IMR-90 (cell line): ENCODE data around the gene DOCK2. TPM values are rescaled to one million over a fixed set of nuclear protein-coding genes. Genes with fewer than 3 reads are reported as not detected.
A peak's percentile ranks its signal among the peaks of the same experiment; 100 is the strongest.

Source experiments
- ATAC-seq: fragments of 200-7000 bp; cut with Tn5 transposase; 2 replicates; pipeline ENCODE4 v1.9.1; 2020; ENCODE audit warnings: low read depth, mild to moderate bottlenecking, moderate library complexity
- BruUV-seq: library from RNA; stranded (reverse); fragments of 400-500 nt; replicated peaks from 2 replicates; lab custom pipeline; 2021; lab: Mats Ljungman, UMichigan
- CTCF ChIA-PET: fragments of 300-600 bp; formaldehyde crosslinking; extraction: SDS; loops from one replicate; lab custom pipeline; 2021; ENCODE audit warnings: antibody characterized with exemption; lab: Yijun Ruan, JAX
- POLR2A ChIA-PET: fragments of 300-600 bp; sonication (Branson Sonifier 250); formaldehyde crosslinking; loops from one replicate; lab custom pipeline; 2022; ENCODE audit warnings: antibody characterized with exemption; ENCODE audit not compliant: unreplicated experiment; lab: Charles Lee
- DNase-seq: peaks from one replicate; pipeline ENCODE4 v3.0.0; 2013
- H2AFZ ChIP-seq: replicated peaks from 2 replicates; pipeline ENCODE3; 2013; ENCODE audit warnings: low read length, mild to moderate bottlenecking; ENCODE audit not compliant: poor library complexity
- H2AK5ac ChIP-seq: 2 replicates; pipeline ENCODE4 v1.6.1; 2013; ENCODE audit warnings: low read depth, low read length, inconsistent platforms
- H2AK9ac ChIP-seq: replicated peaks from 2 replicates; pipeline ENCODE3; 2013; ENCODE audit warnings: mild to moderate bottlenecking, low read depth, low read length, moderate library complexity; ENCODE audit not compliant: poor library complexity
- H2BK120ac ChIP-seq: 2 replicates; pipeline ENCODE4 v1.6.1; 2013; ENCODE audit warnings: low read depth, low read length, inconsistent platforms
- H2BK15ac ChIP-seq: 3 replicates; pipeline ENCODE4 v1.6.1; 2013; ENCODE audit warnings: low read depth, low read length, inconsistent platforms
- H2BK20ac ChIP-seq: 2 replicates; pipeline ENCODE4 v1.6.1; 2013; ENCODE audit warnings: low read depth, mild to moderate bottlenecking, inconsistent platforms, low read length, moderate library complexity
- H2BK5ac ChIP-seq: 2 replicates; pipeline ENCODE4 v1.6.1; 2013; ENCODE audit warnings: mild to moderate bottlenecking, low read depth, low read length, inconsistent platforms; ENCODE audit not compliant: poor library complexity, severe bottlenecking
- H3K14ac ChIP-seq: replicated peaks from 2 replicates; pipeline ENCODE4 v1.6.1; 2013; ENCODE audit warnings: low read depth, low read length, inconsistent platforms
- H3K18ac ChIP-seq: 2 replicates; pipeline ENCODE4 v1.6.1; 2013; ENCODE audit warnings: low read depth, low read length, control low read depth
- H3K23ac ChIP-seq: 2 replicates; pipeline ENCODE4 v1.6.1; 2013; ENCODE audit warnings: low read depth, low read length, inconsistent platforms
- H3K27ac ChIP-seq: 2 replicates; pipeline ENCODE4 v1.5.1; 2013; ENCODE audit warnings: mild to moderate bottlenecking, control low read depth, low read length; ENCODE audit not compliant: insufficient read depth
- H3K27me3 ChIP-seq: 2 replicates; pipeline ENCODE4 v1.6.1; 2013; ENCODE audit warnings: low read length; ENCODE audit not compliant: control insufficient read depth, insufficient read depth
- H3K36me3 ChIP-seq: 2 replicates; pipeline ENCODE4 v1.6.1; 2013; ENCODE audit warnings: low read length, mixed read lengths; ENCODE audit not compliant: control insufficient read depth, insufficient read depth
- H3K4ac ChIP-seq: 2 replicates; pipeline ENCODE4 v1.6.1; 2013; ENCODE audit warnings: low read depth, low read length, inconsistent platforms
- H3K4me1 ChIP-seq: 2 replicates; pipeline ENCODE4 v1.6.1; 2013; ENCODE audit warnings: low read length, mixed read lengths; ENCODE audit not compliant: control insufficient read depth, insufficient read depth
- H3K4me2 ChIP-seq: 2 replicates; pipeline ENCODE4 v1.6.1; 2013; ENCODE audit warnings: low read depth, mild to moderate bottlenecking, control low read depth, low read length, moderate library complexity
- H3K4me3 ChIP-seq: 2 replicates; pipeline ENCODE4 v1.5.1; 2013; ENCODE audit warnings: low read depth, mild to moderate bottlenecking, control low read depth, low read length, moderate library complexity; ENCODE audit not compliant: insufficient read depth
- H3K56ac ChIP-seq: 2 replicates; pipeline ENCODE4 v1.6.1; 2013; ENCODE audit warnings: low read length, inconsistent platforms; ENCODE audit not compliant: insufficient read depth; ENCODE audit errors: extremely low read depth
- H3K79me1 ChIP-seq, 2 experiments: 2 replicates each; pipeline ENCODE4 v1.6.1; 2013; ENCODE audit warnings: low read length in 2 of 2, inconsistent platforms in 1 of 2, low read depth in 1 of 2
- H3K9ac ChIP-seq: 2 replicates; pipeline ENCODE4 v1.6.1; 2013; ENCODE audit warnings: low read depth, low read length, control low read depth
- H3K9me1 ChIP-seq: 2 replicates; pipeline ENCODE4 v1.6.1; 2013; ENCODE audit warnings: low read length, inconsistent platforms; ENCODE audit not compliant: insufficient read depth
- H3K9me3 ChIP-seq: 2 replicates; pipeline ENCODE4 v1.6.1; 2013; ENCODE audit warnings: low read length; ENCODE audit not compliant: control insufficient read depth, insufficient read depth
- H4K20me1 ChIP-seq: 2 replicates; pipeline ENCODE4 v1.6.1; 2013; ENCODE audit warnings: low read length, inconsistent platforms; ENCODE audit not compliant: insufficient read depth
- H4K5ac ChIP-seq: 2 replicates; pipeline ENCODE4 v1.6.1; 2013; ENCODE audit warnings: mild to moderate bottlenecking, low read depth, low read length, control low read depth
- H4K8ac ChIP-seq, 2 experiments: 2 replicates each; pipeline ENCODE4 v1.6.1; 2013; ENCODE audit warnings: low read depth in 2 of 2, low read length in 2 of 2, control low read depth in 1 of 2, inconsistent platforms in 1 of 2
- H4K91ac ChIP-seq: 2 replicates; pipeline ENCODE4 v1.6.1; 2013; ENCODE audit warnings: low read depth, low read length, inconsistent platforms; ENCODE audit not compliant: insufficient read depth
- BHLHE40 ChIP-seq: fragments of 150-350 bp; IDR thresholded peaks from 2 replicates; pipeline ENCODE4 v1.6.1; 2016; ENCODE audit warnings: mild to moderate bottlenecking, low read depth, low read length
- CEBPB ChIP-seq: IDR thresholded peaks from 2 replicates; pipeline ENCODE4 v1.6.1; 2012; ENCODE audit warnings: low read depth, low read length, improper control_type of control experiment
- CHD1 ChIP-seq: IDR thresholded peaks from 2 replicates; pipeline ENCODE4 v1.6.1; 2012; ENCODE audit warnings: low read depth, low read length, improper control_type of control experiment
- CTCF ChIP-seq: conservative IDR thresholded peaks from 2 replicates; pipeline ENCODE4 v1.5.1; 2012; ENCODE audit warnings: mild to moderate bottlenecking, low read depth, low read length, improper control_type of control experiment
- ELK1 ChIP-seq: fragments of 150-350 bp; IDR thresholded peaks from 2 replicates; pipeline ENCODE4 v1.6.1; 2016; ENCODE audit warnings: low read depth, mild to moderate bottlenecking, low read length, moderate library complexity, borderline replicate concordance
- FOS ChIP-seq: fragments of 150-350 bp; IDR thresholded peaks from 2 replicates; pipeline ENCODE4 v1.6.1; 2016; ENCODE audit warnings: low read depth, low read length
- MAFK ChIP-seq: IDR thresholded peaks from 2 replicates; pipeline ENCODE4 v1.6.1; 2012; ENCODE audit warnings: low read depth, low read length, improper control_type of control experiment
- MAZ ChIP-seq: IDR thresholded peaks from 2 replicates; pipeline ENCODE4 v1.6.1; 2012; ENCODE audit warnings: low read depth, mild to moderate bottlenecking, low read length, improper control_type of control experiment, moderate library complexity, borderline replicate concordance
- MXI1 ChIP-seq: IDR thresholded peaks from 2 replicates; pipeline ENCODE4 v1.6.1; 2012; ENCODE audit warnings: low read depth, mild to moderate bottlenecking, low read length, moderate library complexity, borderline replicate concordance
- NFE2L2 ChIP-seq: fragments of 150-350 bp; IDR thresholded peaks from 2 replicates; pipeline ENCODE4 v1.6.1; 2016; ENCODE audit warnings: low read depth, mild to moderate bottlenecking, low read length
- POLR2A ChIP-seq: IDR thresholded peaks from 2 replicates; pipeline ENCODE4 v1.6.1; 2012; ENCODE audit warnings: mild to moderate bottlenecking, low read depth, low read length
- RAD21 ChIP-seq: IDR thresholded peaks from 2 replicates; pipeline ENCODE4 v1.6.1; 2012; ENCODE audit warnings: low read length, improper control_type of control experiment
- RCOR1 ChIP-seq: IDR thresholded peaks from 2 replicates; pipeline ENCODE4 v1.6.1; 2012; ENCODE audit warnings: mild to moderate bottlenecking, low read length, improper control_type of control experiment; ENCODE audit not compliant: insufficient replicate concordance
- RFX5 ChIP-seq: IDR thresholded peaks from 2 replicates; pipeline ENCODE4 v1.8.0; 2012; ENCODE audit warnings: low read depth, mild to moderate bottlenecking, low read length, moderate library complexity
- SMC3 ChIP-seq: fragments of 150-350 bp; IDR thresholded peaks from 2 replicates; pipeline ENCODE4 v1.6.1; 2016; ENCODE audit warnings: low read depth, mild to moderate bottlenecking, antibody characterized with exemption, low read length, moderate library complexity
- USF2 ChIP-seq: fragments of 150-350 bp; IDR thresholded peaks from 2 replicates; pipeline ENCODE4 v1.6.1; 2017; ENCODE audit warnings: mild to moderate bottlenecking, antibody characterized with exemption, low read length, low read depth
- WGBS, 2 experiments: methylation state at CpG; one replicate each; pipeline versions ENCODE4 v1.1.5 to v1.1.7; 2013; ENCODE audit warnings: missing lambda C conversion rate in 2 of 2; ENCODE audit not compliant: insufficient read length in 1 of 2; ENCODE audit errors: extremely low coverage in 2 of 2; 5-methylcytosine and 5-hydroxymethylcytosine counted together
- dilution Hi-C: fragments of 300-500 bp; cut with HindIII; formaldehyde crosslinking; loops from one replicate; pipeline ENCODE4 v1.14.3; 2018; ENCODE audit warnings: low sequenced_read_pairs; ENCODE audit not compliant: unreplicated experiment
- in situ Hi-C: fragments of 300-500 bp; cut with MboI; formaldehyde crosslinking; loops from 3 replicates; pipeline ENCODE4 v1.14.3; 2019; ENCODE audit warnings: low sequenced_read_pairs, inconsistent platforms, mixed read lengths
- intact Hi-C: fragments of 100-400 bp; cut with micrococcal nuclease; formaldehyde crosslinking; loops from 2 replicates; pipeline ENCODE4 v1.10.0; 2022
- polyA plus RNA-seq, 3 experiments: library from polyadenylated mRNA; depleted of rRNA; stranded (reverse); fragments of >200 nt; gene quantifications; 2 replicates each; pipeline ENCODE4 v1.2.3, GENCODE V29; 2012; ENCODE audit warnings: low replicate concordance in 1 of 3
- total RNA-seq: library from RNA; depleted of rRNA; stranded (reverse); fragments of >200 nt; gene quantifications from 2 replicates; pipeline ENCODE4 v1.2.3, GENCODE V29; 2012

DOCK2 gene
- total and polyA plus RNA-seq, 2 of the 4 experiments (the other 2 are of a cell fraction) = 0.72 to 3.0 TPM

GRCh38 chr5:169933616-169934015, 296.5 kb downstream of the DOCK2 start:
- Histone ChIP-seq H4K8ac (peak overlapping the region in 1 of 2 experiments; percentile 6; a peak in 1 of 4 replicates), H3K36me3 (no peaks in the 10 kb centered on the region; the same call in 1 of the 2 replicates), H3K18ac (no peak overlapping the region; the same call in 1 of the 2 replicates), H4K5ac (no peak overlapping the region), H2AFZ (peak overlapping the region; percentile 44), H3K4me1 (peaks cover 13% of the 10 kb centered on the region), H3K9me1 (peaks cover 10% of the 10 kb centered on the region), H2AK5ac (no peak overlapping the region), H3K27ac (no peak overlapping the region), H2BK15ac (no peak overlapping the region), H3K14ac (no peak overlapping the region; the same call in 1 of the 2 replicates), H3K23ac (no peak overlapping the region), H3K9ac (no peak overlapping the region), H2AK9ac (no peak overlapping the region), H3K9me3 (no peaks in the 10 kb centered on the region), H2BK120ac (no peak overlapping the region), H4K91ac (no peak overlapping the region), H3K56ac (no peak overlapping the region), H3K4me2 (no peak overlapping the region; the same call in 1 of the 2 replicates), H3K79me1 (peaks cover 13 to 36% of the 10 kb centered on the region in 2 experiments; a peak in 3 of 4 replicates), H3K4me3 (no peak overlapping the region), H3K27me3 (no peaks in the 10 kb centered on the region), H3K4ac (0 out of 2 replicates have a peak overlapping the region, but pooled peaks have one; percentile 27), H2BK5ac (no peak overlapping the region), H2BK20ac (no peak overlapping the region), H4K20me1 (no peaks in the 10 kb centered on the region)
- ChIA-PET CTCF (interaction anchor here (0.5 kb wide), 1 partner anchor 128 kb away, joined by 6 read pairs; no protein-coding TSS in a partner anchor), POLR2A (no interaction called here)
- no peak for ATAC-seq
- intact Hi-C loops (no loop called here), dilution Hi-C loops (no loop called here), in situ Hi-C loops (no loop called here)
- BruUV-seq = no TSS peak
- no peak for TF ChIP-seq POLR2A
- no peak for TF ChIP-seq RCOR1
- TF ChIP-seq BHLHE40 = no peak
- TF ChIP-seq CHD1 = no peak
- TF ChIP-seq RFX5 = no peak
- no peak for TF ChIP-seq SMC3
- no peak for TF ChIP-seq CEBPB
- no peak for TF ChIP-seq RAD21
- no peak for TF ChIP-seq MAZ
- TF ChIP-seq ELK1 = no peak
- no peak for TF ChIP-seq CTCF
- no peak for TF ChIP-seq FOS
- no peak for TF ChIP-seq MXI1
- no peak for TF ChIP-seq NFE2L2
- no peak for TF ChIP-seq MAFK
- TF ChIP-seq USF2 = no peak
- no peak for DNase-seq
- 46% methylated on average over 2 of the region's 7 CpGs; no CpG with 5 or more reads in 1 of the 2 experiments for WGBS, 2 experiments
